ENCODE results near the gene ATG7. TPM values are rescaled to one million over a fixed set of nuclear protein-coding genes. Genes with fewer than 3 reads are reported as not detected.

Gene ATG7
- total RNA-seq, 1 experiment from 2014 or later, result 56.1 TPM

GRCh38 chr3:11584570-11584969, 312.4 kb downstream of the ATG7 start:
- Histone ChIP-seq H3K4me2 (no peak overlapping the region), H2AFZ (no peak overlapping the region), H3K9me2 (ENCODE audit: insufficient read depth) (no peaks in the 10 kb centered on the region), H3K36me3 (ENCODE audit: low read depth) (no peaks in the 10 kb centered on the region), H3K79me2 (ENCODE audit: low read depth) (peaks cover 97% of the 10 kb centered on the region), H3K4me3 (no peak overlapping the region), H3F3A (ENCODE audit: insufficient read depth, low read depth) (no peaks in the 10 kb centered on the region), H3K27ac (no peak overlapping the region), H4K20me1 (ENCODE audit: insufficient read depth) (peaks cover 65% of the 10 kb centered on the region; the same call in 1 of the 2 replicates), H3K9me3 (ENCODE audit: insufficient read depth, low read depth) (no peaks in the 10 kb centered on the region), H3K4me1 (replicated peaks; ENCODE audit: insufficient read depth) (no peaks in the 10 kb centered on the region), H3K27me3 (ENCODE audit: insufficient read depth, low read depth) (no peaks in the 10 kb centered on the region)
- no TSS peak for BruUV-seq (replicated peaks)
- POLR2A ChIA-PET (ENCODE audit: unreplicated experiment), result no interaction called here
- CTCF ChIA-PET, result no interaction called here
- no peak for DNase-seq
- TF ChIP-seq CTCF (conservative IDR thresholded peaks at IDR 0.05) (no peak), EZH2 (IDR thresholded peaks at IDR 0.05; ENCODE audit: low read depth) (no peak)
- intact Hi-C loops (cut with micrococcal nuclease; ENCODE audit: unreplicated experiment), result no loop called here

DNA sequence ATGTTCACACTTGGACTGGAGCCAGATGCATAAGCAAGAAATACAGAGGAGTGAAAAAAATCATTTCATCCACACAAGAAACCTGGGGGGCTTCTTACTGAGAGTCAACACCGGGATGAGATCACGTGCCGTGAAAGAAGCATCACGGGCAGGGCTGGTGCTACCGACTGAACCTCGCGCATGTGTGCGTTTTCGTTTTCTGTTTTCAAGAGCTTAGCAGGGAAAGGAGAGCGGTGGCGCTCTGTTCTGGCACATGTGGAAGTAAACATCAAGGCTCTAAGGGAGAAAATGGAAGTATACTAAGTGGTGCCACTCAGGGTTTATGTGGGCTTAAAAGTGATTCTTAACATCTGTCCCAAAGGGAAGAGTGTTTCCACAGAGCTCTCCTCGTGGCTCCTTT, 315.6 kb downstream of the ATG7 start:
- no peaks in the 10 kb centered on the region for H3K27me3 ChIP-seq (ENCODE audit: insufficient read depth, low read depth)
- BruUV-seq (replicated peaks), result no TSS peak
- H2AFZ ChIP-seq, result no peak overlapping the region
- H3K27ac ChIP-seq, result no peak overlapping the region
- peaks cover 25% of the 10 kb centered on the region for H3K4me1 ChIP-seq (replicated peaks; ENCODE audit: insufficient read depth)
- H3K9me2 ChIP-seq (ENCODE audit: insufficient read depth), result no peaks in the 10 kb centered on the region
- intact Hi-C loops (cut with micrococcal nuclease; ENCODE audit: unreplicated experiment), result no loop called here
- no peaks in the 10 kb centered on the region for H3K36me3 ChIP-seq (ENCODE audit: low read depth)
- DNase-seq, result no peak
- H3F3A ChIP-seq (ENCODE audit: insufficient read depth, low read depth), result peaks cover 20% of the 10 kb centered on the region; the same call in 1 of the 2 replicates
- H3K4me3 ChIP-seq, result no peak overlapping the region
- TF ChIP-seq EZH2 (IDR thresholded peaks at IDR 0.05; ENCODE audit: low read depth), result no peak
- peaks cover 90% of the 10 kb centered on the region for H3K79me2 ChIP-seq (ENCODE audit: low read depth)
- no peaks in the 10 kb centered on the region for H3K9me3 ChIP-seq (ENCODE audit: insufficient read depth, low read depth)
- ChIA-PET CTCF (no interaction called here), POLR2A (ENCODE audit: unreplicated experiment) (no interaction called here)
- H4K20me1 ChIP-seq (ENCODE audit: insufficient read depth), result peaks cover 64% of the 10 kb centered on the region
- H3K4me2 ChIP-seq, result no peak overlapping the region

GRCh38 chr3:11588338-11588737, 316.1 kb downstream of the ATG7 start:
- H3F3A ChIP-seq (ENCODE audit: insufficient read depth, low read depth), result peaks cover 23% of the 10 kb centered on the region; the same call in 1 of the 2 replicates
- DNase-seq, result no peak
- BruUV-seq (replicated peaks), result no TSS peak
- ChIA-PET POLR2A (ENCODE audit: unreplicated experiment) (no interaction called here), CTCF (no interaction called here)
- no peaks in the 10 kb centered on the region for H3K27me3 ChIP-seq (ENCODE audit: insufficient read depth, low read depth)
- peaks cover 61% of the 10 kb centered on the region for H4K20me1 ChIP-seq (ENCODE audit: insufficient read depth)
- peaks cover 28% of the 10 kb centered on the region for H3K4me1 ChIP-seq (replicated peaks; ENCODE audit: insufficient read depth)
- no peak overlapping the region for H3K4me2 ChIP-seq
- H3K9me3 ChIP-seq (ENCODE audit: insufficient read depth, low read depth), result no peaks in the 10 kb centered on the region
- peaks cover 92% of the 10 kb centered on the region for H3K79me2 ChIP-seq (ENCODE audit: low read depth)
- no peak overlapping the region for H2AFZ ChIP-seq
- no peak overlapping the region for H3K27ac ChIP-seq
- no peak overlapping the region for H3K4me3 ChIP-seq
- no peaks in the 10 kb centered on the region for H3K36me3 ChIP-seq (ENCODE audit: low read depth)
- no peaks in the 10 kb centered on the region for H3K9me2 ChIP-seq (ENCODE audit: insufficient read depth)
- intact Hi-C loops (cut with micrococcal nuclease; ENCODE audit: unreplicated experiment), result no loop called here
- TF ChIP-seq CTCF (conservative IDR thresholded peaks at IDR 0.05) (no peak), EZH2 (IDR thresholded peaks at IDR 0.05; ENCODE audit: low read depth) (no peak)

DNA sequence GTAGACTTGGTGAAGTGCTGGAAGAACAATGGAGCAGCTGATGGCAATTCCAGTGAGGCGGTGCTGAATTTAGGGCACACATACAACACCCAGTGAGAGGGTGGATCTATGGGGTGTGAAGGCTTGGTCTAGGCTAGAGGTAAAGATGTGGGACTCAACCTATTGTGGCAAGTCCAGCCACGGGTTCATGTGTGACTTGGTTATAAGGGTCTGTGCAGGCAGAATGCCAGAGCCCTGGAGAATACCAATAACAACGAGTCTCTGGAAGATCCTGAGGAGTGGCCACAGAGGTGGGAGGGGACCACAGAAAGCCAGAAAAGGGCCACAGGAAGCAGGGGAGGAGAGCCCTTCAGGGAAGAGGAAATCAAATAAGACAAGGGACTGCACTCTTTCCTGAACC, 316.6 kb downstream of the ATG7 start:
- TF ChIP-seq EZH2 (IDR thresholded peaks at IDR 0.05; ENCODE audit: low read depth) (no peak), CTCF (conservative IDR thresholded peaks at IDR 0.05) (no peak)
- no peak overlapping the region for H3K27ac ChIP-seq
- peaks cover 57% of the 10 kb centered on the region for H4K20me1 ChIP-seq (ENCODE audit: insufficient read depth)
- H3K27me3 ChIP-seq (ENCODE audit: insufficient read depth, low read depth), result no peaks in the 10 kb centered on the region
- H3F3A ChIP-seq (ENCODE audit: insufficient read depth, low read depth), result peaks cover 23% of the 10 kb centered on the region; the same call in 1 of the 2 replicates
- intact Hi-C loops (cut with micrococcal nuclease; ENCODE audit: unreplicated experiment), result no loop called here
- no peaks in the 10 kb centered on the region for H3K9me2 ChIP-seq (ENCODE audit: insufficient read depth)
- no peak for DNase-seq
- CTCF ChIA-PET, result no interaction called here
- H3K4me3 ChIP-seq, result no peak overlapping the region
- H3K4me1 ChIP-seq (replicated peaks; ENCODE audit: insufficient read depth), result peaks cover 28% of the 10 kb centered on the region
- no peaks in the 10 kb centered on the region for H3K36me3 ChIP-seq (ENCODE audit: low read depth)
- no peak overlapping the region for H3K4me2 ChIP-seq
- no peaks in the 10 kb centered on the region for H3K9me3 ChIP-seq (ENCODE audit: insufficient read depth, low read depth)
- H3K79me2 ChIP-seq (ENCODE audit: low read depth), result peaks cover 92% of the 10 kb centered on the region
- POLR2A ChIA-PET (ENCODE audit: unreplicated experiment), result no interaction called here
- H2AFZ ChIP-seq, result no peak overlapping the region
- no TSS peak for BruUV-seq (replicated peaks)

All from PC-9 (cell line).